Neural cell (in vitro differentiated cells): ENCODE measurements around the gene PHOSPHO1. TPM values are rescaled to one million over a fixed set of nuclear protein-coding genes. Genes with fewer than 3 reads are reported as not detected.
"Not testable (repeated sequence)": the region's sequence is repeated elsewhere in the genome, so short reads cannot be mapped to it uniquely, and the experiment has no call there.

Experiments used
- H2AFZ ChIP-seq: fragments of 200-600, 300-800 bp; sonication (generic), shearing (Covaris generic); 2 replicates; pipeline ENCODE4 v1.6.0; 2014; ENCODE audit warnings: low read depth, mild to moderate bottlenecking, antibody characterized with exemption, low read length, moderate library complexity
- H3F3A ChIP-seq: fragments of 200-600 bp; shearing (Covaris generic); 2 replicates; pipeline ENCODE4 v1.6.1; 2016; ENCODE audit warnings: mild to moderate bottlenecking, moderate library complexity, mixed read lengths, antibody characterized with exemption, low read length; ENCODE audit not compliant: insufficient read depth, poor library complexity, severe bottlenecking
- H3K27ac ChIP-seq: fragments of 200-600, 300-800 bp; sonication (generic), shearing (Covaris generic); 2 replicates; pipeline ENCODE4 v1.5.1; 2014; ENCODE audit warnings: mild to moderate bottlenecking, low read length, moderate library complexity
- H3K27me3 ChIP-seq: fragments of 300-800, 200-600 bp; sonication (generic), shearing (Covaris generic); 2 replicates; pipeline ENCODE4 v1.6.0; 2014; ENCODE audit warnings: mild to moderate bottlenecking, low read depth, low read length, moderate library complexity; ENCODE audit not compliant: insufficient read depth
- H3K36me3 ChIP-seq: fragments of 300-800, 200-600 bp; sonication (generic), shearing (Covaris generic); 2 replicates; pipeline ENCODE4 v1.5.1; 2014; ENCODE audit warnings: mild to moderate bottlenecking, antibody characterized with exemption, low read length, moderate library complexity; ENCODE audit not compliant: insufficient read depth
- H3K4me2 ChIP-seq: fragments of 300-800, 200-600 bp; sonication (generic), shearing (Covaris generic); 2 replicates; pipeline ENCODE4 v1.6.0; 2014; ENCODE audit warnings: mild to moderate bottlenecking, low read length
- H3K4me3 ChIP-seq: fragments of 300-800, 200-600 bp; sonication (generic), shearing (Covaris generic); 2 replicates; pipeline ENCODE4 v1.5.1; 2014; ENCODE audit warnings: mild to moderate bottlenecking, low read length, moderate library complexity
- H3K79me2 ChIP-seq: fragments of 200-600 bp; shearing (Covaris generic); replicated peaks from 2 replicates; pipeline ENCODE4 v1.6.0; 2014; ENCODE audit warnings: mild to moderate bottlenecking, low read length, moderate library complexity; ENCODE audit not compliant: insufficient read depth
- H3K9ac ChIP-seq: fragments of 300-800, 200-600 bp; sonication (generic), shearing (Covaris generic); 2 replicates; pipeline ENCODE4 v1.6.1; 2016; ENCODE audit warnings: mild to moderate bottlenecking, low read length, mixed read lengths
- H3K9me2 ChIP-seq: fragments of 200-600 bp; shearing (Covaris generic); 2 replicates; pipeline ENCODE4 v1.6.1; 2016; ENCODE audit warnings: mild to moderate bottlenecking, low read length, mixed read lengths; ENCODE audit not compliant: insufficient read depth
- H3K9me3 ChIP-seq: fragments of 200-600, 300-800 bp; sonication (generic), shearing (Covaris generic); 2 replicates; pipeline ENCODE4 v1.6.1; 2016; ENCODE audit warnings: mild to moderate bottlenecking, mixed run types, low read length, moderate library complexity, mixed read lengths
- H4K20me1 ChIP-seq: fragments of 200-600 bp; shearing (Covaris generic); 2 replicates; pipeline ENCODE4 v1.6.1; 2016; ENCODE audit warnings: mild to moderate bottlenecking, mixed run types; ENCODE audit not compliant: insufficient read depth
- EP300 ChIP-seq: fragments of 450-650 bp; conservative IDR thresholded peaks from 2 replicates; pipeline ENCODE4 v1.6.1; 2014; ENCODE audit warnings: antibody characterized with exemption, mild to moderate bottlenecking, moderate library complexity; ENCODE audit not compliant: poor library complexity, severe bottlenecking
- EZH2 ChIP-seq: fragments of 200-600, 300-800 bp; shearing (Covaris generic), sonication (generic); IDR thresholded peaks from 2 replicates; pipeline ENCODE4 v1.6.1; 2014; ENCODE audit warnings: antibody characterized with exemption, low read length, borderline replicate concordance, mild to moderate bottlenecking; ENCODE audit not compliant: insufficient read depth, poor library complexity, severe bottlenecking
- MXI1 ChIP-seq: fragments of 450-650 bp; conservative IDR thresholded peaks from 2 replicates; pipeline ENCODE4 v1.6.1; 2014; ENCODE audit warnings: antibody characterized with exemption, mild to moderate bottlenecking; ENCODE audit not compliant: poor library complexity, severe bottlenecking
- POLR2AphosphoS5 ChIP-seq: IDR thresholded peaks from 2 replicates; pipeline ENCODE4 v1.6.1; 2012
- RAD21 ChIP-seq: fragments of 450-650 bp; conservative IDR thresholded peaks from 2 replicates; pipeline ENCODE4 v1.6.1; 2014; ENCODE audit warnings: antibody characterized with exemption, mild to moderate bottlenecking, moderate library complexity
- REST ChIP-seq: IDR thresholded peaks from 2 replicates; pipeline ENCODE4 v1.6.1; 2012; ENCODE audit warnings: borderline replicate concordance
- SMC3 ChIP-seq: fragments of 450-650 bp; conservative IDR thresholded peaks from 2 replicates; pipeline ENCODE4 v1.6.1; 2014; ENCODE audit warnings: antibody characterized with exemption, mild to moderate bottlenecking, moderate library complexity; ENCODE audit not compliant: poor library complexity
- TAF1 ChIP-seq: IDR thresholded peaks from 2 replicates; pipeline ENCODE4 v1.6.1; 2012; ENCODE audit warnings: low read depth
- polyA minus RNA-seq: library from RNA; depleted of rRNA, polyadenylated mRNA; stranded (reverse); fragments of >200 nt; gene quantifications from 2 replicates; pipeline ENCODE4 v1.2.3, GENCODE V29; 2014
- polyA plus RNA-seq: library from polyadenylated mRNA; depleted of rRNA; stranded (reverse); fragments of >200 nt; gene quantifications from 2 replicates; pipeline ENCODE4 v1.2.3, GENCODE V29; 2014
- TF ChIP-seq, protein P1 (sequence below): fragments of 450-650 bp; IDR thresholded peaks from 2 replicates; pipeline ENCODE4 v1.5.1; 2014; ENCODE audit warnings: antibody characterized with exemption, mild to moderate bottlenecking, moderate library complexity; ENCODE audit not compliant: poor library complexity, severe bottlenecking

PHOSPHO1 gene
- polyA plus RNA-seq (not detected in 2 replicates), polyA minus RNA-seq (not detected in 2 replicates)

DNA sequence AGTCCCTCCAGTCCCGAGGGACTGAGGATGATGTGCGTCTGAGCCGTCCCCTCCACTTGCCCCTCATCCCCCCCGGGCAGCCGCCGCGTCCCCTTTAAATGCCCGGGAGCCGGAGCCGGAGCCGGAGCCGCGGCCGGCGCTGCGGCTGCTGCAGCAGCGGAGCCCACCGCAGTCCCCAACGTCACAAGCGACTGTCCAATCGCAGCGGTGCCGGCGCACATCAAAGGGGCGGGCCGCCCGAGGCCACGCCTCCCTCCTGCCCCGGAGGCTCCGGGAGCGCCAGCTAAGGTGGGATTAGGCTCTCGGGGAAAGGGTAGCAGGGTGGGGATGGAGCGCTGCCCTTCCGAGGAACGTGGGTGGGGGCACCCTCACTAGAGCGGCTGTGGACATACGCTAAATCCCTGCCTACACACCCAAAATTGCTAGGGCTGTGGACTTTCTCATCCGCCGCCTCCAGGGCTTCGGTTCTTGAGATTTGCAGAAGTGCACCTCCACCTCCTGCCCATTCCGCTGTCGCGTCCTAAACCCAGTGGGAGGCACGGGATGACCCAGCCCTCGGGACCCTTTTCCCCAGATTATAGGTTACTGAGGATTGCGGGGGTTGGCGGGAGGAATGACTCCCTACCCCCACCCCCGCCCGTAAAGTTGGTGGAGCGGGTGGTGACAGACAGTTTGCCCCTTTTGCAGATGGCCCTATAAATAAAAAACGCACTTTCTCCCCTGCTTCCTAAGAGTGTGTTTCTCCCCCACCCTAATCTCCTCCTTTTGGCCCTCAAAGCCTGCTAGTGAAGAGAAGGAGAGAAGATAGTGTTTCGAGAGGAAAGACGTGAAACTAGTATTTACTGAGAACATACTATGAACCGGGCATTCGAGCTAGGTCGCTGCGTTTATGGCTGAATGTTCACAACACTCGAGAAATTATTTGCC is at the start of gene PHOSPHO1:
Gene PHOSPHO1, minus strand, starts transcription at position 152 of the 927 bp plus-strand sequence. CDS start 4,096 bp downstream, outside the sequence.
- no peaks in the 10 kb centered on the region for H3K36me3 ChIP-seq
- peaks cover 54% of the 10 kb centered on the region for H3K27me3 ChIP-seq
- H3F3A ChIP-seq = no peaks in the 10 kb centered on the region
- no peaks in the 10 kb centered on the region for H3K9me2 ChIP-seq
- peak within 1 kb of the TSS; percentile 45 for H3K9ac ChIP-seq
- no peaks in the 10 kb centered on the region for H3K9me3 ChIP-seq
- H4K20me1 ChIP-seq = no peaks in the 10 kb centered on the region
- no peaks in the 10 kb centered on the region for H3K79me2 ChIP-seq
- TF ChIP-seq RAD21 = no peak
- TF ChIP-seq MXI1 = peak; percentile 22
- H3K4me2 ChIP-seq = peak within 1 kb of the TSS; percentile 76
- no peak within 1 kb of the TSS for H3K27ac ChIP-seq
- peak within 1 kb of the TSS; percentile 70 for H3K4me3 ChIP-seq
- H2AFZ ChIP-seq = peak within 1 kb of the TSS; percentile 40

DNA sequence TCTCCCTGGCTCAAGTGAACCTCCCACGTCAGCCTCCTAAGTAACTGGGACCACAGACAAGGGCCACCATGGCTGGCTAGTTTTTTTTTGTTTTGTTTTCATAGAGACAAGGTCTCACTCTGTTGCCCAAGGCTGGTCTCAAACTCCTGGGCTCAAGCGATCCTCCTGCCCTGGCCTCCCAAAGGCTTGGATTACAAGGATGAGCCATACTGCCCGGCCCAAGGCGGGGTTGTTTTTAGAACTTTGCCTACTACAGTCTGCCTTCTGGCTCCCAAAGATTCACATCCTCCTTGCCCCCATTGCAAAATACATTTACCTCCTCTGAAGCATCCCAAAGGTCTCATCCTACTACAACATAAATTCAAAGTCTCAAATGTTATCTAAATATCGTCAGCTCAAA is 49.5 kb upstream of the PHOSPHO1 start:
- Histone ChIP-seq H3K27ac (no peak overlapping the region), H4K20me1 (no peaks in the 10 kb centered on the region), H3K27me3 (no peaks in the 10 kb centered on the region), H3K9me3 (no peaks in the 10 kb centered on the region), H3K36me3 (no peaks in the 10 kb centered on the region), H3K79me2 (no peaks in the 10 kb centered on the region), H3K9me2 (no peaks in the 10 kb centered on the region), H3K4me2 (no peak overlapping the region), H3K4me3 (no peak overlapping the region), H2AFZ (no peak overlapping the region), H3K9ac (no peak overlapping the region), H3F3A (no peaks in the 10 kb centered on the region)
- TF ChIP-seq POLR2AphosphoS5 (no peak), RAD21 (no peak), TAF1 (no peak), EP300 (no peak), REST (no peak), SMC3 (no peak), MXI1 (no peak), EZH2 (no peak)
- TF ChIP-seq, protein P1, sequence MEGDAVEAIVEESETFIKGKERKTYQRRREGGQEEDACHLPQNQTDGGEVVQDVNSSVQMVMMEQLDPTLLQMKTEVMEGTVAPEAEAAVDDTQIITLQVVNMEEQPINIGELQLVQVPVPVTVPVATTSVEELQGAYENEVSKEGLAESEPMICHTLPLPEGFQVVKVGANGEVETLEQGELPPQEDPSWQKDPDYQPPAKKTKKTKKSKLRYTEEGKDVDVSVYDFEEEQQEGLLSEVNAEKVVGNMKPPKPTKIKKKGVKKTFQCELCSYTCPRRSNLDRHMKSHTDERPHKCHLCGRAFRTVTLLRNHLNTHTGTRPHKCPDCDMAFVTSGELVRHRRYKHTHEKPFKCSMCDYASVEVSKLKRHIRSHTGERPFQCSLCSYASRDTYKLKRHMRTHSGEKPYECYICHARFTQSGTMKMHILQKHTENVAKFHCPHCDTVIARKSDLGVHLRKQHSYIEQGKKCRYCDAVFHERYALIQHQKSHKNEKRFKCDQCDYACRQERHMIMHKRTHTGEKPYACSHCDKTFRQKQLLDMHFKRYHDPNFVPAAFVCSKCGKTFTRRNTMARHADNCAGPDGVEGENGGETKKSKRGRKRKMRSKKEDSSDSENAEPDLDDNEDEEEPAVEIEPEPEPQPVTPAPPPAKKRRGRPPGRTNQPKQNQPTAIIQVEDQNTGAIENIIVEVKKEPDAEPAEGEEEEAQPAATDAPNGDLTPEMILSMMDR = no peak

DNA sequence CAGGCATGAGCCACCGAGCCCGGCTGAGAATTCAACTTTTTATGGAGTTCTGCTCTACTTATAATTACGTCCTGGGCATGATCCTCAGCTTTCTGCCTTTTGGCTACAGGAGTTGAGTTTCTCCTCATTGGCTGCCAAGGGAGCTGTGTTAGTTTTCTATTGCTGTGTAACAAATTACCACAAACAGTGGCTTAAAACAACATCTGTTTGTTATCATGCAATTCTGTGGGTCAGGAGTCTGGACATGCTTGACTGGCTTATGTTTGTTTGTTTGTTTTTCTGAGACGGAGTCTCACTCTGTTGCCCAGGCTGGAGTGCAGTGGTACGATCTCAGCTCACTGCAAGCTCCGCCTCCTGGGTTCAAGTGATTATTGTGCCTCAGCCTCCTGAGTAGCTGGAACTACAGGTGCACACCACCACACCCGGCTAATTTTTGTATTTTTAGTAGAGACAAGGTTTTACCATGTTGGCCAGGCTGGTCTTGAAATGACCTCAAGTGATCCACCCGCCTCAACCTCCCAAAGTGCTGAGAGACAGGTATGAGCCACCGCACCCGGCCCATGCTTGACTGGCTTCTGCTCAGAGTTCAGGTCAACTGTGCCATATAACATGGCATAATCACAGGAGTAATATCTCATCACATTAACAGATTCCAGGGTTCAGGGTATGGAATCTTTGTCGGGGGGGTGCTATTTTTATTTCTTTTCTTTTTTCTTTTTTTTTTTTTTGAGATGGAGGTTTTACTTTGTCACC is 48.9 kb upstream of the PHOSPHO1 start:
- H3F3A ChIP-seq, H3K36me3 ChIP-seq, H3K9me3 ChIP-seq, H3K9ac ChIP-seq, H3K9me2 ChIP-seq, H3K27me3 ChIP-seq, H3K4me2 ChIP-seq, H3K4me3 ChIP-seq, H4K20me1 ChIP-seq, H2AFZ ChIP-seq, H3K27ac ChIP-seq, H3K79me2 ChIP-seq: not testable (repeated sequence)
